RPMI7951 (cell line): ENCODE measurements around the gene SFI1. TPM values are rescaled to one million over a fixed set of nuclear protein-coding genes. Genes with fewer than 3 reads are reported as not detected.
"Not testable (repeated sequence)": the region's sequence is repeated elsewhere in the genome, so short reads cannot be mapped to it uniquely, and the experiment has no call there.

Experiments used
- DNase-seq: peaks from one replicate; pipeline ENCODE4 v3.0.0-alpha.2; 2012; ENCODE audit warnings: low read depth
- total RNA-seq: library from RNA; depleted of rRNA; stranded (reverse); fragments of >200 nt; shearing (Covaris generic); gene quantifications from 2 replicates; pipeline ENCODE4 v1.2.3, GENCODE V29; 2014; rRNA removed

Gene SFI1
- total RNA-seq: 6.1 and 10.7 TPM in 2 replicates

- peak; percentile 85 for DNase-seq
Measured at GRCh38 chr22:31496007-31496734, at the start of gene SFI1. SFI1 (plus strand) TSS chr22:31496536; CDS start chr22:31508285, 11,749 bp downstream.

GRCh38 chr22:31446767-31447166 lies 49.6 kb upstream of the SFI1 start:
- no peak for DNase-seq

- DNase-seq: no peak
Measured at GRCh38 chr22:31447337-31447736, 49.0 kb upstream of the SFI1 start.

- no peak for DNase-seq
Measured at GRCh38 chr22:31448382-31448781, 48.0 kb upstream of the SFI1 start.

- DNase-seq: no peak
Measured at GRCh38 chr22:31449506-31449905, 46.8 kb upstream of the SFI1 start.

- DNase-seq: peak; percentile 35
Measured at GRCh38 chr22:31451709-31452571, 44.4 kb upstream of the SFI1 start.

- no peak for DNase-seq
Measured at GRCh38 chr22:31461699-31462098, 34.6 kb upstream of the SFI1 start.

- DNase-seq: no peak
Measured at GRCh38 chr22:31465307-31465706, 31.0 kb upstream of the SFI1 start.

GRCh38 chr22:31474743-31475142 lies 21.6 kb upstream of the SFI1 start:
- DNase-seq: no peak

GRCh38 chr22:31475800-31476199 lies 20.5 kb upstream of the SFI1 start:
- no peak for DNase-seq

- no peak for DNase-seq
Measured at GRCh38 chr22:31477329-31477728, 19.0 kb upstream of the SFI1 start.

- no peak for DNase-seq
Measured at GRCh38 chr22:31481129-31481528, 15.2 kb upstream of the SFI1 start.

- DNase-seq: not testable (repeated sequence)
Measured at GRCh38 chr22:31482470-31482869, 13.9 kb upstream of the SFI1 start.

GRCh38 chr22:31486369-31486768 lies 10.0 kb upstream of the SFI1 start:
- DNase-seq: not testable (repeated sequence)

GRCh38 chr22:31486951-31487350 lies 9.4 kb upstream of the SFI1 start:
- no peak for DNase-seq

GRCh38 chr22:31488346-31488883 lies 7.9 kb upstream of the SFI1 start:
- no peak for DNase-seq

- peak; percentile 23 for DNase-seq
Measured at GRCh38 chr22:31488988-31489617, 7.2 kb upstream of the SFI1 start.

GRCh38 chr22:31489632-31490495 lies 6.5 kb upstream of the SFI1 start, which contains the start of gene EIF4ENIF1:
EIF4ENIF1 (minus strand) TSS chr22:31489842; CDS start chr22:31488718, 1,124 bp downstream.
- peak; percentile 82 for DNase-seq

- DNase-seq: peak; percentile 70
Measured at GRCh38 chr22:31490496-31490925, 5.8 kb upstream of the SFI1 start.

GRCh38 chr22:31491218-31491962 lies 4.9 kb upstream of the SFI1 start:
- no peak for DNase-seq
